Adrenal gland (tissue), 5 donors: ENCODE results near the gene MTMR11.

Source experiments
- CTCF ChIP-seq, 6 experiments: fragments of 450-650 bp in 4 of 6; fragments of 200-600 bp in 2 of 6; sonication (generic) in 1 of 6; IDR thresholded peaks; 1 replicate in 5 of 6; 2 replicates in 1 of 6; pipeline versions ENCODE4 v1.5.1 to v1.8.0; 2016 to 2021; ENCODE audit warnings: antibody characterized with exemption in 6 of 6, mild to moderate bottlenecking in 2 of 6, moderate library complexity in 1 of 6
- POLR2A ChIP-seq, 2 donors: fragments of 450-650 bp; IDR thresholded peaks; one replicate each; pipeline ENCODE4 v1.6.1; 2017; ENCODE audit warnings: antibody characterized with exemption in 2 of 2, mild to moderate bottlenecking in 2 of 2, moderate library complexity in 1 of 2
- donor health status: DM: no; HTN: no; CAD: no.

- TF ChIP-seq POLR2A (IDR thresholded peaks at IDR 0.05) (no peak), CTCF (IDR thresholded peaks at IDR 0.05) (no peak)
Observed at GRCh38 chr1:149966405-149966804, 29.7 kb upstream of the MTMR11 start.
